ENCODE data around the gene GPBP1L1. TPM values are rescaled to one million over a fixed set of nuclear protein-coding genes. Genes with fewer than 3 reads are reported as not detected.

GPBP1L1 gene
- total and polyA plus RNA-seq, 2 donors (not counting 1 experiment from before 2014, with no cell fraction given), result 77.2 to 104 TPM

DNA sequence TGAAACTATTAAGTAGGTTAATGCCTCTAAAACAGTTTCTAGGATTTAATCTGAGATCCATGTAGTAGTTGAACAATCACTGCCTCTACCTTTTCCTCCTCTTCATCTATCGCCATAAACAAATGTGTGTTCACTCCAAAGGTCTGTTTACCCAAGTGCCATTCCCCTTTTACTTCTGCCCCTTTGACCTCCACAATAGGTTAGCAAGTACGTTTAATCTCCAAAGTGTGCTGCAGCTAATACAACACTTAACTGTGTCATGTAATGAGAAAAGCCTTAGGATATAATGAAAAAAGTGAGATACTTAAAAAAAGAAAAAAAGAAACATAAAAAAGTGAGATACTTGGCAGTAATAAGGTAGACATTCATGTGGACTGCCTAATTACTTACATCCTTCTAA lies 28.2 kb downstream of the GPBP1L1 start:
- H3K27ac ChIP-seq (ENCODE audit: insufficient read depth, low read length), result no peak overlapping the region
- no peak for DNase-seq (ENCODE audit: low read depth in 2 of 2)
- H2AFZ ChIP-seq (ENCODE audit: low read length), result no peak overlapping the region
- H3K4me1 ChIP-seq (ENCODE audit: control insufficient read depth, extremely low read depth, insufficient read depth, low read length), result no peaks in the 10 kb centered on the region
- TF ChIP-seq, protein P1, sequence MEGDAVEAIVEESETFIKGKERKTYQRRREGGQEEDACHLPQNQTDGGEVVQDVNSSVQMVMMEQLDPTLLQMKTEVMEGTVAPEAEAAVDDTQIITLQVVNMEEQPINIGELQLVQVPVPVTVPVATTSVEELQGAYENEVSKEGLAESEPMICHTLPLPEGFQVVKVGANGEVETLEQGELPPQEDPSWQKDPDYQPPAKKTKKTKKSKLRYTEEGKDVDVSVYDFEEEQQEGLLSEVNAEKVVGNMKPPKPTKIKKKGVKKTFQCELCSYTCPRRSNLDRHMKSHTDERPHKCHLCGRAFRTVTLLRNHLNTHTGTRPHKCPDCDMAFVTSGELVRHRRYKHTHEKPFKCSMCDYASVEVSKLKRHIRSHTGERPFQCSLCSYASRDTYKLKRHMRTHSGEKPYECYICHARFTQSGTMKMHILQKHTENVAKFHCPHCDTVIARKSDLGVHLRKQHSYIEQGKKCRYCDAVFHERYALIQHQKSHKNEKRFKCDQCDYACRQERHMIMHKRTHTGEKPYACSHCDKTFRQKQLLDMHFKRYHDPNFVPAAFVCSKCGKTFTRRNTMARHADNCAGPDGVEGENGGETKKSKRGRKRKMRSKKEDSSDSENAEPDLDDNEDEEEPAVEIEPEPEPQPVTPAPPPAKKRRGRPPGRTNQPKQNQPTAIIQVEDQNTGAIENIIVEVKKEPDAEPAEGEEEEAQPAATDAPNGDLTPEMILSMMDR (conservative IDR thresholded peaks at IDR 0.05 in 1 of 2, IDR thresholded peaks at IDR 0.05 in 1 of 2; ENCODE audit: low read depth in 1 of 2, low read length in 2 of 2), result no peak
- TF ChIP-seq EZH2 (IDR thresholded peaks at IDR 0.05; ENCODE audit: low read length, missing control alignments), result no peak
- H3K4me2 ChIP-seq (ENCODE audit: extremely low read depth, insufficient read depth, low read length), result no peak overlapping the region
- H3K9ac ChIP-seq (ENCODE audit: insufficient read depth, low read length), result no peak overlapping the region
- peaks cover 11% of the 10 kb centered on the region for H3K36me3 ChIP-seq (ENCODE audit: control insufficient read depth, insufficient read depth, low read length)
- peaks cover 17% of the 10 kb centered on the region for H3K79me2 ChIP-seq (ENCODE audit: control insufficient read depth, insufficient read depth, low read length)
- no peaks in the 10 kb centered on the region for H3K9me3 ChIP-seq (ENCODE audit: control insufficient read depth, insufficient read depth, low read depth, low read length)
- no peaks in the 10 kb centered on the region for H4K20me1 ChIP-seq (ENCODE audit: control insufficient read depth, extremely low read depth, insufficient read depth, low read length)
- H3K4me3 ChIP-seq (replicated peaks in 1 of 4; ENCODE audit: control extremely low read depth in 1 of 4, insufficient read depth in 1 of 4, low read depth in 3 of 4, low read length in 4 of 4), result no peak overlapping the region
- no peaks in the 10 kb centered on the region for H3K27me3 ChIP-seq (ENCODE audit: control insufficient read depth, insufficient read depth, low read length)

DNA sequence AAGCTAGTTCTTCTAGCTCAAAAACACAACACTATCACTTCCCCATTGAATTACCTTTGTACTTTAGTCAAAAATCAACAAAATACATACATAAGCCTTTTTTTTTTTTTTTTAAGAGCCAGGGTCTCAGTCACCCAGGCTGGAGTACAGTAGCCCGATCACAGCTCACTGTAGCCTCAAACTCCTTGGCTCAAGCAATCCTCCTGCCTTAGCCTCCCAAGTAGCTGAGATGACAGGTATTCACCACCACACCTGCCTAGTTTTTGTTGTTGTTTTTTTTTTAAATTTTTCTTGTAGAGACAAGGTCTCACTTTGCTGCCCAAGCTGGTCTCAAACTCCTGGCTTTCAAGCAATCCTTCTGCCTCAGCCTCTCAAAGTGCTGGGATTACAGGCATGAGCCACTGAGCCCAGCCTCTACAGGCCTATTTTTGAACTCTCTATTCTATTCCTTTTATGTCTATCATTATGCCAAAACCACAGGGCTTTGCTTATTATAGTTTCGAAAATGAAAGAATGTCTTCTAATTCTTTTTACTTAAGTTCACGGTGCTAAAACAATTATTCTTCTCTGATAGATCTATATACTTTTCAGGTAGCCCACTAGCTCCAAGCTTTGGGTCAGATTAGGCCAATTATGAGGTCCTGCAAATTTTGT lies 29.6 kb downstream of the GPBP1L1 start:
- H3K9ac ChIP-seq (ENCODE audit: insufficient read depth, low read length), result no peak overlapping the region
- peaks cover 13% of the 10 kb centered on the region for H3K36me3 ChIP-seq (ENCODE audit: control insufficient read depth, insufficient read depth, low read length)
- H4K20me1 ChIP-seq (ENCODE audit: control insufficient read depth, extremely low read depth, insufficient read depth, low read length), result no peaks in the 10 kb centered on the region
- TF ChIP-seq EZH2 (IDR thresholded peaks at IDR 0.05; ENCODE audit: low read length, missing control alignments), result no peak
- TF ChIP-seq, protein P1 (conservative IDR thresholded peaks at IDR 0.05 in 1 of 2, IDR thresholded peaks at IDR 0.05 in 1 of 2; ENCODE audit: low read depth in 1 of 2, low read length in 2 of 2), result no peak
- no peak overlapping the region for H2AFZ ChIP-seq (ENCODE audit: low read length)
- H3K4me3 ChIP-seq (replicated peaks in 1 of 4; ENCODE audit: control extremely low read depth in 1 of 4, insufficient read depth in 1 of 4, low read depth in 3 of 4, low read length in 4 of 4), result no peak overlapping the region
- no peak overlapping the region for H3K27ac ChIP-seq (ENCODE audit: insufficient read depth, low read length)
- no peak overlapping the region for H3K4me2 ChIP-seq (ENCODE audit: extremely low read depth, insufficient read depth, low read length)
- no peak for DNase-seq (ENCODE audit: low read depth in 2 of 2)
- H3K79me2 ChIP-seq (ENCODE audit: control insufficient read depth, insufficient read depth, low read length), result peaks cover 7% of the 10 kb centered on the region
- no peaks in the 10 kb centered on the region for H3K27me3 ChIP-seq (ENCODE audit: control insufficient read depth, insufficient read depth, low read length)
- H3K4me1 ChIP-seq (ENCODE audit: control insufficient read depth, extremely low read depth, insufficient read depth, low read length), result no peaks in the 10 kb centered on the region
- no peaks in the 10 kb centered on the region for H3K9me3 ChIP-seq (ENCODE audit: control insufficient read depth, insufficient read depth, low read depth, low read length)

DNA sequence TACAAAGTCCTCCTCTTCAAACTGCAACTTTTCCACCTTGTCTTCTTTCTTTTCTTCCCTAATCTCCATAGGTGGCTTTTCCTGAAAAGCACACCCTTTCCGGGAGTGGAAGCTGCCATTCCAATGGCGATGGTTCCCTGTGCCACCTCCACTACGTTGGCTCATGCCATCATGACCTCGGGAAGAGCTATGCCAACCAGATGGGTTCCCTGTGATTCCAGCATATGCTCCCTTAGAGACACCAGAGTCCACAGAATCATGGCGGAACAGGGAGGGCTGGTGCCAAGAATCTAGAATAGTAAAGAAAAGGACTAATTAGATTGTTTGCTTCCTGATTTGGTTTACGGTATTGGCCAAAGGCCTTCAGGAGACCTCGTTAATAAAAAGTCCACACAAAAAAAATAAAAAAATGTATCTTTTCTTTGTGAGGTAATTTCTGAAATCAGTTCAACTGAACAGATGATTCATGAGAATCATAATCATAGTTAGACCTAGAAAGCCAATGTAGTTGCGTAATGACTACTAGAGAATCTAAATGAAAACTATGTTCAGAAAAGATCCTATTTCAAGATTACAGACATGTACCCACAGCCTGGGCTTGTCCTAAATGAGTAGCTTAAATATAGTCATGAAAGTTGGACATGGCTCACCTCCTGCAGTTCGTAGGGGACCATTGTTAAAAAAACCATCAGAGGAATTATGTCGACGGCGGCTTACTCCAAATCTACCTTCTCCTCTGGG lies 31.6 kb downstream of the GPBP1L1 start:
- no peaks in the 10 kb centered on the region for H3K4me1 ChIP-seq (ENCODE audit: control insufficient read depth, extremely low read depth, insufficient read depth, low read length)
- no peak overlapping the region for H3K4me2 ChIP-seq (ENCODE audit: extremely low read depth, insufficient read depth, low read length)
- peaks cover 15% of the 10 kb centered on the region for H3K36me3 ChIP-seq (ENCODE audit: control insufficient read depth, insufficient read depth, low read length)
- H3K27ac ChIP-seq (ENCODE audit: insufficient read depth, low read length), result no peak overlapping the region
- H4K20me1 ChIP-seq (ENCODE audit: control insufficient read depth, extremely low read depth, insufficient read depth, low read length), result no peaks in the 10 kb centered on the region
- no peak overlapping the region for H2AFZ ChIP-seq (ENCODE audit: low read length)
- no peaks in the 10 kb centered on the region for H3K9me3 ChIP-seq (ENCODE audit: control insufficient read depth, insufficient read depth, low read depth, low read length)
- TF ChIP-seq EZH2 (IDR thresholded peaks at IDR 0.05; ENCODE audit: low read length, missing control alignments), result no peak
- TF ChIP-seq, protein P1 (conservative IDR thresholded peaks at IDR 0.05 in 1 of 2, IDR thresholded peaks at IDR 0.05 in 1 of 2; ENCODE audit: low read depth in 1 of 2, low read length in 2 of 2), result no peak
- DNase-seq (ENCODE audit: low read depth in 2 of 2), result peak in 1 of 2 donors; percentile 66
- no peaks in the 10 kb centered on the region for H3K27me3 ChIP-seq (ENCODE audit: control insufficient read depth, insufficient read depth, low read length)
- no peak overlapping the region for H3K4me3 ChIP-seq (replicated peaks in 1 of 4; ENCODE audit: control extremely low read depth in 1 of 4, insufficient read depth in 1 of 4, low read depth in 3 of 4, low read length in 4 of 4)
- no peak overlapping the region for H3K9ac ChIP-seq (ENCODE audit: insufficient read depth, low read length)
- H3K79me2 ChIP-seq (ENCODE audit: control insufficient read depth, insufficient read depth, low read length), result no peaks in the 10 kb centered on the region

All from fibroblast of lung (primary cell).